UCSD-AML1 (cell line): ENCODE data around the gene DHTKD1.
A peak's percentile ranks its signal among the peaks of the same experiment; 100 is the strongest.
"Not testable (repeated sequence)": the region's sequence is repeated elsewhere in the genome, so short reads cannot be mapped to it uniquely, and the experiment has no call there.

ENCODE experiments used
- DNase-seq: peaks from one replicate; lab custom pipeline; 2025; ENCODE audit not compliant: unreplicated experiment; lab: John Stamatoyannopoulos, UW

Gene DHTKD1

DNA sequence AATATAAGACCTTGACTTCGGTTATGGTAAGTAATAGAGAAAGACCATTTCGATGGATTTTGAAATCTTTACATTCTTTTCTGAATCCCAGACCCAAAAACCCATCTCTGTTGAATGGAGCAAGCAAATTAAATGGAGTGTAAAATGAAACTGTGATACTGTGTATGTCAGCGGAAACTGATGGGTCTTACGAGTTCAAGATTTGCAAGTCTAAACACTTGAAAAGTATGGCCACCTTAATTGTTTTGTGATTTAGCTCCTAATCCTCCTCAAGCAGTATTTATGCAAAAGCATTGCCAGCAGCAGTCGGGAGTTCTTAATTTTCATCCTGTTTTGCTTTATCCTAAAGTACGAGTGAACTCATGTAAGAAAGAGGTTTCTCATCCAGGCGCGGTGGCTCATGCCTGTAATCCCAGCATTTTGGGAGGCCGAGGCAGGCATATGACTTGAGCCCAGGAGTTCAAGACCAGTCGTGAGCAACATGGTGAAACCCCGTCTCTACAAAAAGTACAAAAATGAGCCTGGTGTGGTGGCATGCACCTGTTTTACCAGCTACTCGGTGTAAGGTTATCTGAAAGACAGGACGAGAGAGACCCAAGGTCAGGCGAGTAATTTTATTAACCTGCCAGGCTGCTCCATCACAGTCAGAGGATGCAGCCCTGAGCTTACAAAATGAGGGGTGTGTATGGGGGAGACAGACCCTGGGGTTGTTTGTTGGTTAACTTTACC is 5.8 kb upstream of the DHTKD1 start:
- no peak for DNase-seq

GRCh38 chr10:12063483-12063818 is 5.3 kb upstream of the DHTKD1 start:
- DNase-seq = peak; percentile 30

GRCh38 chr10:12067336-12067735 is 1.4 kb upstream of the DHTKD1 start:
- DNase-seq = no peak

DNA sequence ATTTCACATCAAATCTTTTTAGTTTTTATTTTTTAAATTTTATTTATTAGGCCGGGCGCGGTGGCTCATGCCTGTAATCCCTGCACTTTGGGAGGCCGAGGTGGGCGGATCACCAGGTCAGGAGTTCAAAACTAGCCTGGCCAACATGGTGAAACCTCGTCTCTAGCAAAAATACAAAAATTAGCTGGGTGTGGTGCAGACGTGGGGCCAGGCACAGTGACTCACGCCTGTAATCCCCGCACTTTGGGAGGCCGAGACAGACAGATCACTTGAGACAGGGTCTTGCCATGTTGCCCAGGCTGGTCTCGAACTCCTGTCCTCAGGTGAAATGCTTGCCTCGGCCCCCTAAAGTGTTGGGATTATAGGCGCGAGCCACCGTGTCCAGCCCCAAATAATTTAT is 2.7 kb downstream of the DHTKD1 start:
- DNase-seq = not testable (repeated sequence)

GRCh38 chr10:12073526-12073925 is 4.8 kb downstream of the DHTKD1 start:
- no peak for DNase-seq

GRCh38 chr10:12077580-12078180 is 8.9 kb downstream of the DHTKD1 start:
- no peak for DNase-seq

DNA sequence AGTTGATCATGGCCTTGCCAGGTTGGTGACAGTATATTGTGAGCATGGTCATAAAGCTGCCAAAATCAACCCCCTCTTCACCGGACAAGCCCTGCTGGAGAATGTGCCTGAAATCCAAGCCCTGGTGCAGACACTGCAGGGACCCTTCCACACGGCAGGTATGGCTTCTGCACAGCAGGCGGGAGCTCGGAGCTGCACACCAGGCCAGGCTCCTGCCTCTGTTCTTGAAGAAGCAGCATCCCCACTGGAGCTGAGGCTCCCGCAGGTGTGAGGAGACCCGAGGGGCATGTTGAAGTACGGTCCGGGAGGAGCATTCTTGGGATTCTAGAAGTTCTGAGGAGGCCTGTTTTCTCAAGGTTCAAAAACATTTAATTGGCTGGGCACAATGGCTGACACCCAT is 12.7 kb downstream of the DHTKD1 start:
- no peak for DNase-seq

GRCh38 chr10:12081879-12082557 is 13.3 kb downstream of the DHTKD1 start:
- no peak for DNase-seq

- DNase-seq = no peak
These were observed 20.2 kb downstream of the DHTKD1 start for GRCh38 chr10:12088919-12089318.

DNA sequence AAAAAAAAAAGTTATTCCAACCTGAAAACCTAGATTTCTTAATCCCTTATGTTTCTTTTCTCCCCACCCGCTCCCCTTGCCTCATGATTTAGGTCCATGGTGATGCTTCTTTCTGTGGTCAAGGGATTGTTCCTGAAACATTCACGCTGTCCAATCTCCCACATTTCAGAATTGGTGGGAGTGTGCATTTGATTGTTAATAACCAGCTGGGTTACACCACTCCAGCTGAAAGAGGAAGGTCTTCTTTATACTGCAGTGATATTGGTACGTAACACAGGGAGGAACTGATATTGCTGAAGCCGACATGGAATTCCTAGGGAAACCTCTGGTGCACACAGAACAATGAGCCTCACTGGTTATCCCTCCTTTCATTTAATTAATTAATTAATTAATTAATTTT is 22.7 kb downstream of the DHTKD1 start:
- DNase-seq = no peak

GRCh38 chr10:12097361-12097760 is 28.6 kb downstream of the DHTKD1 start:
- not testable (repeated sequence) for DNase-seq

- DNase-seq = no peak
These were observed 29.0 kb downstream of the DHTKD1 start for GRCh38 chr10:12097791-12098190.

GRCh38 chr10:12098966-12099365 is 30.2 kb downstream of the DHTKD1 start:
- no peak for DNase-seq

- DNase-seq = no peak
These were observed 35.0 kb downstream of the DHTKD1 start for GRCh38 chr10:12103802-12104201.

- no peak for DNase-seq
These were observed 39.0 kb downstream of the DHTKD1 start for GRCh38 chr10:12107781-12108180.

DNA sequence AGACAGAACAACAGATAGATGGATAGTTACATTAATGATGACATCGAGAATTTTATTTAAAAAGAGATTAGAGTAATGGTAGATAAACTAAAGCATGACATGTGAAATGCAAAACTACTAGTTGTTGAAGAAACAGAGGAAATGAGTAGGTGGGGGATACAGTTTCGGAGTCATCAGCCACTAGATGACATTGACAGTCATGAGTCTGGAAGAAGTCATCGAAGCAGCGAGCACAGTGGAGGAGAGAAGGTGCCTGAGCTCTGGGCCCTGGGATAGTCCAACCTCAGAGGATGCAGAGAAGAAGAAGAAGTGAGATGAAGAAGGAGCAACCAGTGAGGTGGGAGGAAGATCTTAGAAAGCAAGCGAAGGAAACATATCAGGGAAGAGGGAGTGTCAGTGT is 40.5 kb downstream of the DHTKD1 start:
- DNase-seq = no peak

DNA sequence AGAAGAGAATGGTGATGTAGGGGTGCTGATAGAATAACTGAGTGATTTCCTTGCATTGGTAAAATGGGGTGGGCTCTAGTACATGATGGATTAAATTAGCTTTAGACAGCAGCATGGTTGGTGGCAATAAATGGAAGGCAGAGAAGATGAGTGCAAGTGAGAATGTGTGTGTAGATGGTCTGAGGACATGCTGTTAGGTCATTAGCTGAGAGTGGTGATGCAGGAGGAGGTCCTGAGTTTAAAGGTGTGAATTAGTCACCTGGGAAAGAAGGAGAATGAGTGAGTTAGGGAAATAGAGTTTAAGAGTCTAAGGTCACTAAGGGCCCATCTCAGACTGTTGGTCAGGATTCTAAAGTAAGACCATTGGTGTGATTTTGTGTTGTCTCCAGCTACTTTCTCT is 42.8 kb downstream of the DHTKD1 start:
- DNase-seq = no peak

DNA sequence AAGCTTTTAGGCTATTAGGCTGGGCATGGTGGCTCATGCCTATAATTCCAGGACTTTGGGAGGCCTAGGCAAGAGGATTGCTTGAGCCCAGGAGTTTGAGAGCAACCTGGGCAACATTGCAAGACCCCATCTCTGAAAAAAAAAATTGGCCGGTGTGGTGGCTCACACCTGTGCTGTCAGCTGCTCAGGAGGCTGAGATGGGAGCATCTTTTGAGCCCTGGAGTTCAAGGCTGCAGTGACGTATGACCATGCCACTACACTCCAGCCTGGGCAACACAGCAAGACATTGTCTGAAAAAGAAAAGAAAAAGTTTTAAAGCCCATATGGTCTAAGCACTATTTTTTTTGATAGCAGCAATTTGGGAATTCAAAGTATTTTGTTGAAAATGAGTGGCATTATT is 44.9 kb downstream of the DHTKD1 start:
- DNase-seq = no peak

DNA sequence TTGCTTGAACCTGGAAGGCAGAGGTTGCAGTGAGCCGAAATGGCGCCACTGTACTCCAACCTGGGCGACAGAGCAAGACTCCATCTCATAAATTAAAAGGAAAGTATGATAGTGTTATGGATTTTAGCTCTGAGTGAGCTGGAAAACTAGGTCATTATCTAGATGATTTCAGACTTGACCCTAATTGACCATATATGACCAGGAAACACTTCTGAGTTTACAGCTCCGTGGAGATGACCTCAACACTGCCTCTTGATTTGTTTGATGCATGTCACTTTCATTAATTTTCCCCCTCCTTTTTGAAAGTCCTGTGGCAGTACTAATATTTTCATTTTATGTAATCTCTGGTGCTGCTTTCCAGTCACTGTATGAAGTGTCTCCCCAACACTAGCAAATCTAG is 52.9 kb downstream of the DHTKD1 start:
- DNase-seq = no peak

DNA sequence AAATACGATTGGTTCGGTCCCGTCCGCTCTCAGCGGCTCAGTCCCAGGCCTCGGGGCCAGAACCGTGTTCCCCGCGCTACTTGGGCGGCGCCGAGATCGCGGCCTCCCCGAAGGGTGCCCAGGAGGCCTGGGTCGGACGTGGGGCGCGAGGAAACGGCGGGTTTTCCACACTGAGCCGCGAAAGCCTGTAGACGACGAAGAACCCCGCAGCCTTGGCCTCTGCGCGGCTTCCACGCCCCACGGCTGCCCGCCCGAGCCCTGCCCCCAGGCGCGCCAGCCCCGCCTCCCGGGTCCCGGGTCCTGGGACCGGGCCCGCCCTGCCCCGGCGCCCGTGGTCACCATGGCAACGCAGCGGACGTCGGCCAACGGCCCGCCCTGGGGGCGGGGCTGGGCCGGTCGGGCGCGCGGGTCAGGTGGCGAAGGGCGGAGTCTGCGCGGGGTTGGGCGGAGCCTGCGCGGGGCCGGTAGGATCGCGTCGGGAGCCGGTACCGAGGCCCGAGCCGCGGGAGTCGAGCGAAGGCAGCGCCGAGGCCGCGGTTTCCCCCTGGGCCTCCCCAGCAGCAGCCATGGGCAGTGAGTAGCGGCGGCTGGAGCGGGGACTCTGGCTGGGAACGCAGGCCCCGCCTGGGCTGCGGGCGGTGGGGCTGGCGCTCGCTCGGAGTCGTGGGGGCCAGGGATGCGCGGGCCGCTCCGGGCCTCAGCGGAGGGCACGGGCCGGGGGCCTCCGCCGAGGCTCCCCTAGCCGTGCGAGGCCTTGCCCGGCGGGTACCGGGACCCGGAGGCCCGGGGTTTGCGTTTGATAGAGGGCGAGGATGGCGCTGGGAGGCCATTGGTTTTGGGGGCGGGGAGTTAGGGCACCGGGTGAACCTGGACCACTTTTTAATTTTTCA is 60.7 kb downstream of the DHTKD1 start, which contains the start of gene SEC61A2:
TSS of gene SEC61A2 (plus strand) at position 456 of the 890 bp plus-strand sequence. CDS start at position 567, 111 bp downstream.
- DNase-seq = peak; percentile 97

GRCh38 chr10:12130237-12130872 is 61.6 kb downstream of the DHTKD1 start:
- DNase-seq = peak; percentile 43
